CD14-positive monocyte (primary cell): Measurements from ENCODE around the gene DHFR. TPM values are rescaled to one million over a fixed set of nuclear protein-coding genes. Genes with fewer than 3 reads are reported as not detected.

ENCODE experiments used
- DNase-seq, 3 donors: peaks; one replicate each; pipeline ENCODE4 v3.0.0-alpha.2; 2011 to 2022
- H2AFZ ChIP-seq: 2 replicates; pipeline ENCODE4 v1.6.0; 2012; ENCODE audit warnings: mild to moderate bottlenecking, low read depth, low read length, inconsistent platforms; ENCODE audit not compliant: insufficient read depth, poor library complexity, severe bottlenecking
- H3K27ac ChIP-seq, 2 donors: 1 replicate in 1 of 2; 2 replicates in 1 of 2; pipeline ENCODE4 v1.5.1; 2012 to 2013; ENCODE audit warnings: low read length in 2 of 2, control low read depth in 1 of 2, inconsistent platforms in 1 of 2, low read depth in 1 of 2, mild to moderate bottlenecking in 1 of 2
- H3K27me3 ChIP-seq, 2 donors: one replicate each; pipeline versions ENCODE4 v1.6.0 to v1.6.1; 2011 to 2013; ENCODE audit warnings: low read length in 2 of 2; ENCODE audit not compliant: control insufficient read depth in 2 of 2, insufficient read depth in 2 of 2
- H3K36me3 ChIP-seq, 2 donors: replicated peaks in 1 of 2; 1 replicate in 1 of 2; 2 replicates in 1 of 2; pipeline versions ENCODE4 v1.5.1 to v1.6.1; 2012 to 2013; ENCODE audit warnings: low read length in 2 of 2, control low read depth in 1 of 2, inconsistent platforms in 1 of 2, mild to moderate bottlenecking in 1 of 2; ENCODE audit not compliant: insufficient read depth in 2 of 2, control insufficient read depth in 1 of 2
- H3K4me1 ChIP-seq, 2 donors: 1 replicate in 1 of 2; 2 replicates in 1 of 2; pipeline versions ENCODE4 v1.5.1 to v1.6.1; 2012 to 2013; ENCODE audit warnings: low read length in 2 of 2, control low read depth in 1 of 2, inconsistent platforms in 1 of 2, mild to moderate bottlenecking in 1 of 2, moderate library complexity in 1 of 2; ENCODE audit not compliant: insufficient read depth in 2 of 2, control insufficient read depth in 1 of 2
- H3K4me2 ChIP-seq: replicated peaks from 2 replicates; pipeline ENCODE3; 2012; ENCODE audit warnings: low read length, moderate library complexity, mild to moderate bottlenecking; ENCODE audit not compliant: poor library complexity, severe bottlenecking; ENCODE audit errors: extremely low read depth
- H3K4me3 ChIP-seq, 3 experiments: fragments of 200-600 bp in 1 of 3; sonication (generic) in 1 of 3; replicated peaks in 1 of 3; 1 replicate in 2 of 3; 2 replicates in 1 of 3; pipeline ENCODE4 v1.5.1; 2011 to 2013; ENCODE audit warnings: low read length in 3 of 3, mild to moderate bottlenecking in 3 of 3, control low read depth in 2 of 3, low read depth in 2 of 3, inconsistent platforms in 1 of 3, moderate library complexity in 1 of 3
- H3K79me2 ChIP-seq: 2 replicates; pipeline ENCODE4 v1.6.0; 2012; ENCODE audit warnings: mild to moderate bottlenecking, control low read depth, inconsistent platforms, low read length, moderate library complexity; ENCODE audit not compliant: insufficient read depth
- H3K9ac ChIP-seq: 2 replicates; pipeline ENCODE4 v1.6.0; 2017; ENCODE audit warnings: low read length, mild to moderate bottlenecking; ENCODE audit not compliant: insufficient read depth, poor library complexity, severe bottlenecking
- H3K9me3 ChIP-seq, 2 donors: replicated peaks in 1 of 2; 1 replicate in 1 of 2; 2 replicates in 1 of 2; pipeline versions ENCODE4 v1.5.1 to v1.6.1; 2012 to 2013; ENCODE audit warnings: low read length in 2 of 2, control low read depth in 1 of 2; ENCODE audit not compliant: control insufficient read depth in 1 of 2, insufficient read depth in 1 of 2
- H4K20me1 ChIP-seq: 2 replicates; pipeline ENCODE4 v1.6.0; 2012; ENCODE audit warnings: mild to moderate bottlenecking, low read length, control low read depth, moderate library complexity; ENCODE audit not compliant: insufficient read depth
- H3K27ac Mint-ChIP-seq, 7 donors: one replicate each; pipeline ENCODE4 v1.8.0; 2020; ENCODE audit warnings: mild to moderate bottlenecking in 7 of 7, mixed read lengths in 7 of 7, moderate library complexity in 6 of 7, inconsistent platforms in 2 of 7
- H3K27me3 Mint-ChIP-seq, 3 donors: one replicate each; pipeline ENCODE4 v1.8.0; 2021 to 2022; ENCODE audit warnings: low read depth in 3 of 3, mild to moderate bottlenecking in 3 of 3, mixed read lengths in 3 of 3, moderate library complexity in 3 of 3, inconsistent platforms in 1 of 3
- H3K36me3 Mint-ChIP-seq, 2 donors: one replicate each; pipeline ENCODE4 v1.8.0; 2020; ENCODE audit warnings: mixed read lengths in 2 of 2, inconsistent platforms in 1 of 2, mild to moderate bottlenecking in 1 of 2
- H3K4me1 Mint-ChIP-seq: one replicate; pipeline ENCODE4 v1.8.0; 2020; ENCODE audit warnings: mild to moderate bottlenecking, mixed read lengths
- H3K4me3 Mint-ChIP-seq, 2 donors: one replicate each; pipeline ENCODE4 v1.8.0; 2020; ENCODE audit warnings: mild to moderate bottlenecking in 2 of 2, mixed read lengths in 2 of 2, moderate library complexity in 1 of 2
- H3K9me3 Mint-ChIP-seq, 7 donors: one replicate each; pipeline ENCODE4 v1.8.0; 2020 to 2022; ENCODE audit warnings: mixed read lengths in 7 of 7, mild to moderate bottlenecking in 6 of 7, moderate library complexity in 6 of 7, inconsistent platforms in 2 of 7
- WGBS: methylation state at CpG from one replicate; pipeline ENCODE4 v1.1.5; 2013; ENCODE audit warnings: missing lambda C conversion rate; ENCODE audit not compliant: insufficient coverage; 5-methylcytosine and 5-hydroxymethylcytosine counted together
- intact Hi-C, 2 donors: fragments of 100-400 bp; cut with micrococcal nuclease; formaldehyde crosslinking; loops; one replicate each; pipeline versions ENCODE4 v1.15.0 to v1.15.1; 2023
- polyA plus RNA-seq, 3 donors: library from polyadenylated mRNA; depleted of rRNA in 1 of 3; unstranded in 2 of 3; stranded (reverse) in 1 of 3; fragments of 300-500 nt in 2 of 3; fragments of >200 nt in 1 of 3; fragmentation: Illumina TruSeq in 2 of 3; gene quantifications; 1 replicate in 2 of 3; 2 replicates in 1 of 3; pipeline ENCODE4 v1.2.3, GENCODE V29; 2012 to 2021
- TF ChIP-seq, protein P1 (sequence below): fragments of 200-600 bp; IDR thresholded peaks from one replicate; pipeline ENCODE4 v1.8.0; 2022; ENCODE audit warnings: antibody characterized with exemption, mild to moderate bottlenecking

DHFR gene
- polyA plus RNA-seq, 3 donors: 0.75 to 2.9 (median 1.1) TPM

DNA sequence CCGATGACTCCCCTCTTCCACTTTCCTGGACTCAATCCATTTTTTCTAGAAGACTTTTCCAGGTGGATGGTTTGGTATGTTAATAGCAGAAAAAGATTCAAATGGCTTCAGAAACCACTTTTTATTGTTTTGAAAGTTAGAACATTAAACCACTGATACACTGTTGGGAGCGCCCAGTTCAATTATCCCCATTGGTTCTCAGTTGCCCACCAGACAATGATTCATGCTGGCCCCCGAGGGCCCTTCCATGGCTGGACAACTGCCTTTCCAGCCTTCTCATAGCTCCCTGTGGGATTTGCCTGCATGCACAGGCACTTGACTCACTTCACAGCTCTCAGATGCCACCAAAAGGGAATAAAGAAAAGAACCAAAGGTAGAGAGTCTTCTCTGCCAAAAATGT is 63.4 kb downstream of the DHFR start:
- 90% methylated on average over 2 of the region's 3 CpGs for WGBS
- H3K4me1 ChIP-seq: no peaks in the 10 kb centered on the region
- DNase-seq: no peak
- Mint-ChIP-seq H3K9me3 (peaks cover 0 to 2% (median 0%) of the 10 kb centered on the region in 7 donors), H3K4me1 (no peaks in the 10 kb centered on the region), H3K36me3 (no peaks in the 10 kb centered on the region), H3K4me3 (no peak overlapping the region), H3K27ac (no peak overlapping the region), H3K27me3 (peaks cover 0 to 6% (median 0%) of the 10 kb centered on the region in 3 donors)
- no peaks in the 10 kb centered on the region for H4K20me1 ChIP-seq
- H3K9ac ChIP-seq: no peak overlapping the region
- intact Hi-C loops: no loop called here
- TF ChIP-seq, protein P1, sequence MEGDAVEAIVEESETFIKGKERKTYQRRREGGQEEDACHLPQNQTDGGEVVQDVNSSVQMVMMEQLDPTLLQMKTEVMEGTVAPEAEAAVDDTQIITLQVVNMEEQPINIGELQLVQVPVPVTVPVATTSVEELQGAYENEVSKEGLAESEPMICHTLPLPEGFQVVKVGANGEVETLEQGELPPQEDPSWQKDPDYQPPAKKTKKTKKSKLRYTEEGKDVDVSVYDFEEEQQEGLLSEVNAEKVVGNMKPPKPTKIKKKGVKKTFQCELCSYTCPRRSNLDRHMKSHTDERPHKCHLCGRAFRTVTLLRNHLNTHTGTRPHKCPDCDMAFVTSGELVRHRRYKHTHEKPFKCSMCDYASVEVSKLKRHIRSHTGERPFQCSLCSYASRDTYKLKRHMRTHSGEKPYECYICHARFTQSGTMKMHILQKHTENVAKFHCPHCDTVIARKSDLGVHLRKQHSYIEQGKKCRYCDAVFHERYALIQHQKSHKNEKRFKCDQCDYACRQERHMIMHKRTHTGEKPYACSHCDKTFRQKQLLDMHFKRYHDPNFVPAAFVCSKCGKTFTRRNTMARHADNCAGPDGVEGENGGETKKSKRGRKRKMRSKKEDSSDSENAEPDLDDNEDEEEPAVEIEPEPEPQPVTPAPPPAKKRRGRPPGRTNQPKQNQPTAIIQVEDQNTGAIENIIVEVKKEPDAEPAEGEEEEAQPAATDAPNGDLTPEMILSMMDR: no peak
- no peaks in the 10 kb centered on the region for H3K27me3 ChIP-seq
- H3K27ac ChIP-seq: no peak overlapping the region
- H2AFZ ChIP-seq: no peak overlapping the region
- no peak overlapping the region for H3K4me3 ChIP-seq
- H3K36me3 ChIP-seq: no peaks in the 10 kb centered on the region
- no peak overlapping the region for H3K4me2 ChIP-seq
- no peaks in the 10 kb centered on the region for H3K9me3 ChIP-seq
- no peaks in the 10 kb centered on the region for H3K79me2 ChIP-seq

GRCh38 chr5:80590766-80591165 is 64.0 kb downstream of the DHFR start:
- no peak for DNase-seq
- Histone ChIP-seq H3K4me2 (no peak overlapping the region), H3K4me1 (no peaks in the 10 kb centered on the region), H4K20me1 (no peaks in the 10 kb centered on the region), H3K4me3 (no peak overlapping the region), H3K27me3 (no peaks in the 10 kb centered on the region), H3K79me2 (no peaks in the 10 kb centered on the region), H3K36me3 (no peaks in the 10 kb centered on the region), H3K9me3 (no peaks in the 10 kb centered on the region), H3K27ac (no peak overlapping the region), H3K9ac (no peak overlapping the region), H2AFZ (no peak overlapping the region)
- no peaks in the 10 kb centered on the region for H3K4me1 Mint-ChIP-seq
- 100% methylated on average over 1 of the region's 5 CpGs for WGBS
- no peaks in the 10 kb centered on the region for H3K36me3 Mint-ChIP-seq
- H3K4me3 Mint-ChIP-seq: no peak overlapping the region
- no peak overlapping the region for H3K27ac Mint-ChIP-seq
- peaks cover 0 to 2% (median 0%) of the 10 kb centered on the region in 7 donors for H3K9me3 Mint-ChIP-seq
- peaks cover 0 to 4% (median 2%) of the 10 kb centered on the region in 3 donors for H3K27me3 Mint-ChIP-seq
- TF ChIP-seq, protein P1: no peak
- intact Hi-C loops: no loop called here
